Cardiac fibroblast (primary cell): ENCODE results near the gene AAK1.

Source experiments
- DNase-seq, 2 donors: peaks; one replicate each; pipeline versions ENCODE4 v3.0.0 to v3.0.0-alpha.2; 2010; ENCODE audit warnings: low read depth in 2 of 2
- H3K4me3 ChIP-seq, 2 donors: replicated peaks in 1 of 2; 1 replicate in 1 of 2; 2 replicates in 1 of 2; pipeline ENCODE4 v1.5.1; 2011; ENCODE audit warnings: low read depth in 2 of 2, low read length in 2 of 2, mild to moderate bottlenecking in 2 of 2, moderate library complexity in 1 of 2
- CTCF ChIP-seq: IDR thresholded peaks from one replicate; pipeline ENCODE4 v1.5.1; 2011; ENCODE audit warnings: low read depth, mild to moderate bottlenecking, low read length, inconsistent platforms

Gene AAK1

GRCh38 chr2:69594341-69594740 lies 49.2 kb downstream of the AAK1 start:
- no peak overlapping the region for H3K4me3 ChIP-seq
- TF ChIP-seq CTCF, result no peak
- DNase-seq, result peak; percentile 31 to 46

- TF ChIP-seq CTCF, result no peak
- DNase-seq, result no peak
- no peak overlapping the region for H3K4me3 ChIP-seq
Observed at GRCh38 chr2:69592511-69592910, 51.0 kb downstream of the AAK1 start.

GRCh38 chr2:69589973-69590652 lies 53.4 kb downstream of the AAK1 start:
- H3K4me3 ChIP-seq, result no peak overlapping the region
- DNase-seq, result peak; percentile 45 to 51
- TF ChIP-seq CTCF, result no peak

- DNase-seq, result no peak
- H3K4me3 ChIP-seq, result no peak overlapping the region
- no peak for TF ChIP-seq CTCF
Observed at GRCh38 chr2:69588945-69589344, 54.6 kb downstream of the AAK1 start.

GRCh38 chr2:69588403-69588802 lies 55.1 kb downstream of the AAK1 start:
- no peak for DNase-seq
- H3K4me3 ChIP-seq, result no peak overlapping the region
- no peak for TF ChIP-seq CTCF

GRCh38 chr2:69585855-69586555 lies 57.5 kb downstream of the AAK1 start:
- no peak for DNase-seq
- H3K4me3 ChIP-seq, result no peak overlapping the region
- no peak for TF ChIP-seq CTCF
